GM06990 (cell line): ENCODE data around the gene OR13C9.
"Not testable (repeated sequence)": the region's sequence is repeated elsewhere in the genome, so short reads cannot be mapped to it uniquely, and the experiment has no call there.

Experiments used
- DNase-seq: peaks from one replicate; pipeline ENCODE4 v3.0.0-alpha.2; 2011; ENCODE audit not compliant: insufficient read length; ENCODE audit errors: extremely low read depth
- H3K27me3 ChIP-seq: replicated peaks from 2 replicates; pipeline ENCODE4 v1.6.0; 2011; ENCODE audit warnings: low read length; ENCODE audit not compliant: control insufficient read depth, insufficient read depth
- H3K36me3 ChIP-seq: 2 replicates; pipeline ENCODE4 v1.5.1; 2011; ENCODE audit warnings: low read length; ENCODE audit not compliant: control insufficient read depth, insufficient read depth
- H3K4me3 ChIP-seq: replicated peaks from 2 replicates; pipeline ENCODE4 v1.5.1; 2011; ENCODE audit warnings: low read depth, mild to moderate bottlenecking, control low read depth, low read length
- CTCF ChIP-seq: IDR thresholded peaks from 2 replicates; pipeline ENCODE4 v1.5.1; 2011; ENCODE audit warnings: low read length, control low read depth, mild to moderate bottlenecking, inconsistent platforms; ENCODE audit not compliant: insufficient read depth, poor library complexity, severe bottlenecking

The OR13C9 gene

GRCh38 chr9:104618104-104618503 lies at the start of gene OR13C9:
Gene OR13C9, minus strand, starts transcription at chr9:104618204. Its CDS starts 0 bp downstream, at chr9:104618204.
- Histone ChIP-seq H3K4me3 (no peak within 1 kb of the TSS), H3K27me3 (no peaks in the 10 kb centered on the region), H3K36me3 (no peaks in the 10 kb centered on the region)
- no peak for DNase-seq
- no peak for TF ChIP-seq CTCF

- Histone ChIP-seq H3K27me3 (no peaks in the 10 kb centered on the region), H3K4me3 (no peak overlapping the region), H3K36me3 (no peaks in the 10 kb centered on the region)
- no peak for DNase-seq
- no peak for TF ChIP-seq CTCF
Measured at GRCh38 chr9:104658496-104659195, 40.6 kb upstream of the OR13C9 start.

- no peak for TF ChIP-seq CTCF
- Histone ChIP-seq H3K36me3 (no peaks in the 10 kb centered on the region), H3K4me3 (no peak overlapping the region), H3K27me3 (no peaks in the 10 kb centered on the region; the same call in 1 of the 2 replicates)
- no peak for DNase-seq
Measured at GRCh38 chr9:104635456-104635855, 17.5 kb upstream of the OR13C9 start.

- no peak overlapping the region for H3K4me3 ChIP-seq
- H3K27me3 ChIP-seq = no peaks in the 10 kb centered on the region; the same call in 1 of the 2 replicates
- H3K36me3 ChIP-seq = no peaks in the 10 kb centered on the region
- no peak for TF ChIP-seq CTCF
- no peak for DNase-seq
Measured at GRCh38 chr9:104633976-104634520, 16.0 kb upstream of the OR13C9 start.

- not testable (repeated sequence) for H3K36me3 ChIP-seq, DNase-seq, H3K27me3 ChIP-seq, H3K4me3 ChIP-seq
Measured at GRCh38 chr9:104625964-104626363, 8.0 kb upstream of the OR13C9 start.

GRCh38 chr9:104617418-104617817 lies 586 bp downstream of the OR13C9 start:
- H3K4me3 ChIP-seq = no peak overlapping the region
- TF ChIP-seq CTCF = no peak
- no peaks in the 10 kb centered on the region for H3K36me3 ChIP-seq
- no peaks in the 10 kb centered on the region for H3K27me3 ChIP-seq
- no peak for DNase-seq
